Endodermal cell (in vitro differentiated cells): ENCODE data around the gene PRKAG2. TPM values are rescaled to one million over a fixed set of nuclear protein-coding genes. Genes with fewer than 3 reads are reported as not detected.
"Not testable (repeated sequence)": the region's sequence is repeated elsewhere in the genome, so short reads cannot be mapped to it uniquely, and the experiment has no call there.

Experiments used
- DNase-seq: peaks from one replicate; pipeline ENCODE4 v3.0.0-alpha.2; 2017
- H3K27ac ChIP-seq: 2 replicates; pipeline ENCODE4 v1.5.1; 2013; ENCODE audit warnings: mild to moderate bottlenecking, low read depth, low read length, moderate library complexity
- H3K27me3 ChIP-seq: 2 replicates; pipeline ENCODE4 v1.6.1; 2013; ENCODE audit warnings: mild to moderate bottlenecking, low read length, moderate library complexity; ENCODE audit not compliant: insufficient read depth, control insufficient read depth, poor library complexity, severe bottlenecking
- H3K36me3 ChIP-seq: 2 replicates; pipeline ENCODE4 v1.7.0; 2013; ENCODE audit warnings: mild to moderate bottlenecking, low read length, moderate library complexity; ENCODE audit not compliant: control insufficient read depth, insufficient read depth
- H3K4me1 ChIP-seq: one replicate; pipeline ENCODE4 v1.7.0; 2013; ENCODE audit warnings: low read length; ENCODE audit not compliant: control insufficient read depth, insufficient read depth
- H3K4me3 ChIP-seq: 2 replicates; pipeline ENCODE4 v1.5.1; 2013; ENCODE audit warnings: mild to moderate bottlenecking, low read length, moderate library complexity
- H3K9ac ChIP-seq: 2 replicates; pipeline ENCODE4 v1.6.1; 2013; ENCODE audit warnings: mild to moderate bottlenecking, low read length, moderate library complexity; ENCODE audit not compliant: poor library complexity, severe bottlenecking; ENCODE audit errors: extremely low read depth
- H3K9me3 ChIP-seq: 2 replicates; pipeline ENCODE4 v1.6.1; 2013; ENCODE audit warnings: mild to moderate bottlenecking, low read length, moderate library complexity; ENCODE audit not compliant: control insufficient read depth
- H3K27ac Mint-ChIP-seq: 2 replicates; pipeline ENCODE4 v1.8.0; 2020; ENCODE audit warnings: mixed read lengths
- H3K27me3 Mint-ChIP-seq: 2 replicates; pipeline ENCODE4 v1.8.0; 2021; ENCODE audit warnings: mild to moderate bottlenecking, mixed read lengths; ENCODE audit not compliant: insufficient read depth
- H3K36me3 Mint-ChIP-seq: 2 replicates; pipeline ENCODE4 v1.8.0; 2020; ENCODE audit warnings: low read depth, mixed read lengths
- H3K4me1 Mint-ChIP-seq: 2 replicates; pipeline ENCODE4 v1.8.0; 2020; ENCODE audit warnings: mixed read lengths
- H3K4me3 Mint-ChIP-seq: 2 replicates; pipeline ENCODE4 v1.8.0; 2020; ENCODE audit warnings: mild to moderate bottlenecking, moderate library complexity, mixed read lengths
- H3K9me3 Mint-ChIP-seq: 2 replicates; pipeline ENCODE4 v1.8.0; 2020; ENCODE audit warnings: mild to moderate bottlenecking, mixed read lengths
- WGBS, 2 experiments: methylation state at CpG; one replicate each; pipeline versions ENCODE4 v1.1.5 to v1.1.7; 2013; ENCODE audit warnings: missing lambda C conversion rate in 2 of 2, mixed read lengths in 1 of 2; ENCODE audit not compliant: insufficient coverage in 1 of 2, insufficient read length in 1 of 2; 5-methylcytosine and 5-hydroxymethylcytosine counted together
- total RNA-seq, 2 donors: library from RNA; stranded (reverse); fragmentation: NEBNext Ultra II Directional in 1 of 2; extraction: Animal tissue kit (Norgen Biotek cat#: 25700) in 1 of 2; gene quantifications; 2 replicates in 1 of 2; 3 replicates in 1 of 2; pipeline ENCODE4 v1.2.1, GENCODE V29; 2021
- TF ChIP-seq, protein P1 (sequence below): fragments of 200-600 bp; sonication (generic); conservative IDR thresholded peaks from 2 replicates; pipeline ENCODE4 v1.5.0; 2021; ENCODE audit warnings: antibody characterized with exemption, mild to moderate bottlenecking

PRKAG2 gene
- total RNA-seq, 2 donors from 2014 or later, result 17.2 to 20.7 TPM

DNA sequence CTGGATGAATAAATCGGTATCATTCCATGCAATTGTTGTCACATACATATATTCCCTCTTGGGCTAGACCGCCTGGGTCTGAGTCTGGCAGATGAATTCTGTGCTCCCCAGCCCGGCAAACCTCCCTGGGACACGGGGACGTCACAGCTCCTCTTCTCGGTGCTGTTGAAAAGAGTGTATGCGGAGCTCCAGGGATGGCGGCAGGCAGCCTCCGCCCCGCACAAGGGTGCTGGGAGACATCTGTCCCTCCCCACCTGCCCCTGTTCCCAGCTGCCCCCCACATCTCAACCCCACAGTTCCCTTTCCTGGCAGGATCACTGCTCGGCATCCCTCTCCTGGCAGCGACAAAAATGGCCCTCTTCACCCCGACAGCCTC, 32.1 kb downstream of the PRKAG2 start:
- H3K4me1 Mint-ChIP-seq, result peaks cover 6% of the 10 kb centered on the region
- Histone ChIP-seq H3K36me3 (no peaks in the 10 kb centered on the region), H3K9me3 (no peaks in the 10 kb centered on the region), H3K27me3 (no peaks in the 10 kb centered on the region), H3K9ac (no peak overlapping the region), H3K4me1 (no peaks in the 10 kb centered on the region), H3K27ac (no peak overlapping the region), H3K4me3 (no peak overlapping the region)
- TF ChIP-seq, protein P1, sequence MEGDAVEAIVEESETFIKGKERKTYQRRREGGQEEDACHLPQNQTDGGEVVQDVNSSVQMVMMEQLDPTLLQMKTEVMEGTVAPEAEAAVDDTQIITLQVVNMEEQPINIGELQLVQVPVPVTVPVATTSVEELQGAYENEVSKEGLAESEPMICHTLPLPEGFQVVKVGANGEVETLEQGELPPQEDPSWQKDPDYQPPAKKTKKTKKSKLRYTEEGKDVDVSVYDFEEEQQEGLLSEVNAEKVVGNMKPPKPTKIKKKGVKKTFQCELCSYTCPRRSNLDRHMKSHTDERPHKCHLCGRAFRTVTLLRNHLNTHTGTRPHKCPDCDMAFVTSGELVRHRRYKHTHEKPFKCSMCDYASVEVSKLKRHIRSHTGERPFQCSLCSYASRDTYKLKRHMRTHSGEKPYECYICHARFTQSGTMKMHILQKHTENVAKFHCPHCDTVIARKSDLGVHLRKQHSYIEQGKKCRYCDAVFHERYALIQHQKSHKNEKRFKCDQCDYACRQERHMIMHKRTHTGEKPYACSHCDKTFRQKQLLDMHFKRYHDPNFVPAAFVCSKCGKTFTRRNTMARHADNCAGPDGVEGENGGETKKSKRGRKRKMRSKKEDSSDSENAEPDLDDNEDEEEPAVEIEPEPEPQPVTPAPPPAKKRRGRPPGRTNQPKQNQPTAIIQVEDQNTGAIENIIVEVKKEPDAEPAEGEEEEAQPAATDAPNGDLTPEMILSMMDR, result no peak
- DNase-seq, result no peak
- no peak overlapping the region for H3K27ac Mint-ChIP-seq
- no peaks in the 10 kb centered on the region for H3K9me3 Mint-ChIP-seq
- no peak overlapping the region for H3K4me3 Mint-ChIP-seq
- H3K27me3 Mint-ChIP-seq, result peaks cover 18% of the 10 kb centered on the region
- no peaks in the 10 kb centered on the region for H3K36me3 Mint-ChIP-seq
- WGBS, 2 experiments, result 93 to 94% methylated on average over 12 to 13 of the region's 13 CpGs

DNA sequence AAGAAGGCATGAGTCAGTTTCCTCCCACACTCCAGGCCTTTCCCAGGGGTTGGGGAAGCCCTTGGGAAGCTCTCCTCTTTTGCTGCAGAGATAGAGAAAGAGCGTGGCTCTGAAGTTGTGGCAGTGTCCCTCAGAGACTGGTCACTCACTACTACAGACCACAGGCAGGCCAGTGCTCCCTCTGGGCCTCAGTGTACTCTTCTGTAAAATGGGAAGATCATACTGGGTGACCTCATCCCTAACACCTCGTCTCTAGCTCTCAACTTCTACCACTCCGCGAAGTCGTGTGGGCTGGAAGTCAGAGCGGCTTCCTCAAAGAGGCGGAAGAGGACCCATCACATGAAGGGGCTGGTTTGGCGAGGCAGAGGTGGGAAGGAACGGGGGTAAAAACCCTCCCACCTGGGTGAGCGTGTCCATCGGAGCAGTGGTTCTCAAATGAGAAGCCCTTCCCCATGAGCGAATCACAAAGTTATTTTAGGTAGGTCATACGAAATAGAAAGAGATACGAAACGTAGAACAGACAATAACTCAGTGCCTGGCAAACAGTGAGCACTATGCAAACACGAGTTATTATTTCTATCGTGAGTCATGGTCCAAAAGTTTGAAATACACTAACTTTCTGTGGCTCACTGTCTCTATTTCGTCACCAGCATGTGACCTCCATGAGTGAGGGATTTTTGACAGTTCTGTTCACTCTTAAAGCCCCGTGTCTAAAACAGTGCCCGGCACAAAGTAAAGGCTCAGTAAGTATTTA, 32.7 kb downstream of the PRKAG2 start:
- Mint-ChIP-seq H3K27me3 (peaks cover 24% of the 10 kb centered on the region), H3K4me3 (no peak overlapping the region), H3K36me3 (no peaks in the 10 kb centered on the region), H3K27ac (no peak overlapping the region), H3K4me1 (peaks cover 8% of the 10 kb centered on the region), H3K9me3 (no peaks in the 10 kb centered on the region)
- no peaks in the 10 kb centered on the region for H3K27me3 ChIP-seq
- no peaks in the 10 kb centered on the region for H3K4me1 ChIP-seq
- TF ChIP-seq, protein P1, result no peak
- no peak overlapping the region for H3K27ac ChIP-seq
- DNase-seq, result no peak
- H3K4me3 ChIP-seq, result no peak overlapping the region
- no peaks in the 10 kb centered on the region for H3K9me3 ChIP-seq
- H3K36me3 ChIP-seq, result no peaks in the 10 kb centered on the region
- WGBS, 2 experiments, result 94 to 95% methylated on average over 17 to 20 of the region's 20 CpGs
- H3K9ac ChIP-seq, result no peak overlapping the region

DNA sequence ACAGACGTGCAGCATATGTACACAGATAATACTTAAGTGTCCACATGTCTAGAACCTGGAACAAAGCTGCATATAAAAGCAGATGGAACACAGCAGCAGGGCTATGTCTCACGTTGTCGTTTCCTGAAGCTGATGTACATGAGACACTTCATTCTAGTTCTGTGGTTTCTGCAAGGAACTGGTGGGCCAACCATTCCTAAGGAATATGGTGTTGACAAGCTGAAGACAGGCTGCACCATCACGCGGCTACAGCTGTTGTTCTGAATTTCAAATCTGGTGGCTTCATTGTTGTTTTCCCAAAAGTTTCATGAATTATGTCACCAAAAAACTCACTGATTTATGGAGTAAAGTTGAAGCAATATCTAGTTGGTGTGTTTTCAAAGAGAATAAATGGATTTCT, 33.7 kb downstream of the PRKAG2 start:
- Mint-ChIP-seq H3K36me3 (no peaks in the 10 kb centered on the region), H3K27ac (no peak overlapping the region), H3K9me3 (no peaks in the 10 kb centered on the region), H3K27me3 (peaks cover 25% of the 10 kb centered on the region), H3K4me3 (no peak overlapping the region), H3K4me1 (peaks cover 9% of the 10 kb centered on the region)
- no peaks in the 10 kb centered on the region for H3K4me1 ChIP-seq
- TF ChIP-seq, protein P1, result no peak
- no peak overlapping the region for H3K27ac ChIP-seq
- no peaks in the 10 kb centered on the region for H3K27me3 ChIP-seq
- no peak overlapping the region for H3K4me3 ChIP-seq
- DNase-seq, result no peak
- no peaks in the 10 kb centered on the region for H3K9me3 ChIP-seq
- WGBS, 2 experiments, result 89 to 91% methylated on average over 5 of the region's 5 CpGs
- no peak overlapping the region for H3K9ac ChIP-seq
- H3K36me3 ChIP-seq, result no peaks in the 10 kb centered on the region

DNA sequence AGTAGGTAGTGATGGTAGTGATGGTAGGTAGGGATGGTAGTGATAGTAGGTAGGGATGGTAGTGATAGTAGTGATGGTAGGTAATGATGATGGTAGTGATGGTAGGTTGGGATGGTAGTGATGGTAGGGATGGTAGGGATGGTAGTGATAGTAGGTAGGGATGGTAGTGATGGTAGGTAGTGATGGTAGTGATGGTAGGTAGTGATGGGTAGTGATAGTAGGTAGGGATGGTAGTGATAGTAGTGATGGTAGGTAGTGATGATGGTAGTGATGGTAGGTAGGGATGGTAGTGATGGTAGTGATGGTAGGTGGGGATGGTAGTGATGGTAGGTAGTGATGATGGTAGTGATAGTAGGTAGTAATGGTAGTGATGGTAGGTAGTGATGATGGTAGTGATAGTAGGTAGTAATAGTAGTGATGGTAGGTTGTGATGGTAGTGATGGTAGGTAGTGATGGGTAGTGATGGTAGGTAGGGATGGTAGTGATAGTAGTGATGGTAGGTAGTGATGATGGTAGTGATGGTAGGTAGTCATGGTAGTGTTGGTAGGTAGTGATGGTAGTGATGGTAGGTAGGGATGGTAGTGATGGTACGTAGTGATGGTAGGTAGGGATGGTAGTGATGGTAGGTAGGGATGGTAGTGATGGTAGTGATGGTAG, 35.4 kb downstream of the PRKAG2 start:
- H3K27me3 ChIP-seq, H3K9me3 ChIP-seq, H3K36me3 ChIP-seq, H3K9me3 Mint-ChIP-seq, H3K27ac Mint-ChIP-seq, DNase-seq, H3K36me3 Mint-ChIP-seq, H3K9ac ChIP-seq, H3K4me3 Mint-ChIP-seq, H3K4me3 ChIP-seq, H3K27ac ChIP-seq: not testable (repeated sequence)
- Mint-ChIP-seq H3K4me1 (peaks cover 25% of the 10 kb centered on the region), H3K27me3 (peaks cover 33% of the 10 kb centered on the region)
- 95% methylated on average over 1 of the region's 1 CpG; no CpG with 5 or more reads in 1 of the 2 experiments for WGBS, 2 experiments
- H3K4me1 ChIP-seq, result peaks cover 13% of the 10 kb centered on the region
